H1 (cell line): ENCODE results near the gene NBAS. TPM values are rescaled to one million over a fixed set of nuclear protein-coding genes. Genes with fewer than 3 reads are reported as not detected.
A peak's percentile ranks its signal among the peaks of the same experiment; 100 is the strongest.

Experiments used
- CTCF ChIA-PET: fragments of 300-600 bp; sonication (Branson Sonifier 250); formaldehyde crosslinking; loops from one replicate; lab custom pipeline; 2021; ENCODE audit not compliant: partially characterized antibody; lab: Charles Lee
- POLR2A ChIA-PET: fragments of 300-600 bp; sonication (Branson Sonifier 250); formaldehyde crosslinking; loops from one replicate; lab custom pipeline; 2021; ENCODE audit warnings: inconsistent platforms; ENCODE audit not compliant: partially characterized antibody; lab: Charles Lee
- DNase-seq, 2 experiments: peaks; one replicate each; pipeline versions ENCODE4 v3.0.0 to v3.0.0-alpha.2; 2010 to 2022; ENCODE audit warnings: low spot score in 2 of 2, low read depth in 1 of 2, mixed read lengths in 1 of 2
- FAIRE-seq: peaks from 2 replicates; lab custom pipeline; 2011; peaks lifted over from hg19 to GRCh38; lab: Jason Lieb, UNC
- H2AFZ ChIP-seq: 2 replicates; pipeline ENCODE4 v1.8.1; 2012; ENCODE audit warnings: low read length, inconsistent platforms
- H2AK5ac ChIP-seq: 2 replicates; pipeline ENCODE4 v1.6.1; 2013; ENCODE audit warnings: low read depth, low read length
- H2BK120ac ChIP-seq: replicated peaks from 2 replicates; pipeline ENCODE3; 2013; ENCODE audit warnings: low read depth, low read length, inconsistent platforms
- H2BK12ac ChIP-seq: 2 replicates; pipeline ENCODE4 v1.6.1; 2013; ENCODE audit warnings: low read depth, low read length
- H2BK15ac ChIP-seq: 2 replicates; pipeline ENCODE4 v1.6.1; 2013; ENCODE audit warnings: low read length
- H2BK20ac ChIP-seq: 2 replicates; pipeline ENCODE4 v1.6.1; 2013; ENCODE audit warnings: low read length
- H2BK5ac ChIP-seq: 2 replicates; pipeline ENCODE4 v1.6.1; 2013; ENCODE audit warnings: low read depth, low read length
- H3K14ac ChIP-seq: 2 replicates; pipeline ENCODE4 v1.6.1; 2013; ENCODE audit warnings: inconsistent platforms; ENCODE audit not compliant: insufficient read length
- H3K18ac ChIP-seq: 2 replicates; pipeline ENCODE4 v1.6.1; 2013; ENCODE audit warnings: low read length; ENCODE audit errors: extremely low read depth
- H3K23ac ChIP-seq: 2 replicates; pipeline ENCODE4 v1.6.1; 2013; ENCODE audit warnings: inconsistent platforms; ENCODE audit not compliant: insufficient read length
- H3K23me2 ChIP-seq: 2 replicates; pipeline ENCODE4 v1.6.1; 2013; ENCODE audit warnings: low read depth, low read length
- H3K27ac ChIP-seq: 2 replicates; pipeline ENCODE4 v1.6.1; 2011; ENCODE audit warnings: low read depth, low read length, inconsistent platforms
- H3K27me3 ChIP-seq, 4 experiments: replicated peaks in 1 of 4; 1 replicate in 1 of 4; 2 replicates in 3 of 4; pipeline versions ENCODE4 v1.6.1 to v1.8.1; 2011 to 2013; ENCODE audit warnings: low read length in 3 of 4, mild to moderate bottlenecking in 3 of 4, inconsistent platforms in 2 of 4, mixed read lengths in 2 of 4, moderate library complexity in 1 of 4; ENCODE audit not compliant: control insufficient read depth in 3 of 4, insufficient read depth in 3 of 4; ENCODE audit errors: extremely low read depth in 1 of 4
- H3K36me3 ChIP-seq, 4 experiments: 2 replicates each; pipeline versions ENCODE4 v1.6.1 to v1.8.1; 2011 to 2013; ENCODE audit warnings: mild to moderate bottlenecking in 4 of 4, low read length in 3 of 4, moderate library complexity in 2 of 4, control low read depth in 1 of 4, inconsistent platforms in 1 of 4; ENCODE audit not compliant: insufficient read depth in 4 of 4, control insufficient read depth in 2 of 4
- H3K4ac ChIP-seq: replicated peaks from 2 replicates; pipeline ENCODE3; 2013; ENCODE audit warnings: low read length, low read depth, mixed read lengths, inconsistent platforms; ENCODE audit not compliant: insufficient read length
- H3K4me1 ChIP-seq, 4 experiments: replicated peaks in 1 of 4; 1 replicate in 1 of 4; 2 replicates in 3 of 4; pipeline versions ENCODE4 v1.6.1 to v1.8.1; 2011 to 2013; ENCODE audit warnings: low read length in 3 of 4, inconsistent platforms in 2 of 4, mixed read lengths in 1 of 4; ENCODE audit not compliant: insufficient read depth in 4 of 4, control insufficient read depth in 3 of 4
- H3K4me2 ChIP-seq, 2 experiments: 2 replicates each; pipeline versions ENCODE4 v1.6.1 to v1.8.1; 2011 to 2013; ENCODE audit warnings: low read depth in 2 of 2, low read length in 2 of 2, control low read depth in 1 of 2, inconsistent platforms in 1 of 2, mild to moderate bottlenecking in 1 of 2; ENCODE audit not compliant: insufficient read depth in 1 of 2
- H3K4me3 ChIP-seq, 4 experiments: fragments of 200-600, 300-600 bp in 1 of 4; sonication (generic), shearing (Covaris generic), sonication (Bioruptor Twin) in 1 of 4; 2 replicates each; pipeline versions ENCODE4 v1.5.1 to v1.8.1; 2011 to 2016; ENCODE audit warnings: low read length in 4 of 4, low read depth in 3 of 4, control low read depth in 2 of 4, inconsistent platforms in 2 of 4, mild to moderate bottlenecking in 2 of 4, mixed read lengths in 1 of 4, moderate library complexity in 1 of 4; ENCODE audit not compliant: insufficient read depth in 2 of 4; ENCODE audit errors: extremely low read depth in 1 of 4
- H3K56ac ChIP-seq: replicated peaks from 2 replicates; pipeline ENCODE3; 2013; ENCODE audit warnings: low read depth, mild to moderate bottlenecking, mixed read lengths, low read length, inconsistent platforms; ENCODE audit not compliant: insufficient read length
- H3K79me1 ChIP-seq: 2 replicates; pipeline ENCODE4 v1.6.1; 2013; ENCODE audit warnings: low read depth, low read length, control low read depth
- H3K79me2 ChIP-seq, 2 experiments: 2 replicates each; pipeline versions ENCODE4 v1.6.1 to v1.8.1; 2012 to 2013; ENCODE audit warnings: low read length in 2 of 2, mild to moderate bottlenecking in 2 of 2, inconsistent platforms in 1 of 2; ENCODE audit not compliant: insufficient read depth in 2 of 2, control insufficient read depth in 1 of 2
- H3K9ac ChIP-seq, 4 experiments: replicated peaks in 1 of 4; 1 replicate in 1 of 4; 2 replicates in 3 of 4; pipeline versions ENCODE4 v1.6.1 to v1.8.1; 2011 to 2013; ENCODE audit warnings: low read depth in 3 of 4, low read length in 3 of 4, control low read depth in 2 of 4, mild to moderate bottlenecking in 2 of 4, moderate library complexity in 2 of 4, inconsistent platforms in 1 of 4; ENCODE audit errors: extremely low read depth in 1 of 4
- H3K9me3 ChIP-seq, 2 experiments: 2 replicates each; pipeline versions ENCODE4 v1.6.1 to v1.8.1; 2012 to 2013; ENCODE audit warnings: mild to moderate bottlenecking in 2 of 2, moderate library complexity in 2 of 2, control low read depth in 1 of 2, inconsistent platforms in 1 of 2, low read depth in 1 of 2, low read length in 1 of 2, mixed read lengths in 1 of 2; ENCODE audit not compliant: insufficient read depth in 2 of 2
- H4K20me1 ChIP-seq, 2 experiments: replicated peaks in 1 of 2; 2 replicates each; pipeline versions ENCODE3 to v1.8.1; 2011 to 2013; ENCODE audit warnings: inconsistent platforms in 2 of 2, low read length in 2 of 2, mild to moderate bottlenecking in 1 of 2; ENCODE audit not compliant: insufficient read depth in 2 of 2, control insufficient read depth in 1 of 2
- H4K5ac ChIP-seq: 2 replicates; pipeline ENCODE4 v1.6.1; 2013; ENCODE audit warnings: low read length, low read depth, mixed read lengths, inconsistent platforms; ENCODE audit not compliant: insufficient read length
- H4K8ac ChIP-seq: 2 replicates; pipeline ENCODE4 v1.8.0; 2013; ENCODE audit warnings: mild to moderate bottlenecking, moderate library complexity, low read length, inconsistent platforms; ENCODE audit not compliant: insufficient read depth; ENCODE audit errors: extremely low read depth
- H4K91ac ChIP-seq: replicated peaks from 2 replicates; pipeline ENCODE3; 2013; ENCODE audit warnings: low read length, mixed read lengths, inconsistent platforms; ENCODE audit not compliant: insufficient read length
- ATF2 ChIP-seq: IDR thresholded peaks from 2 replicates; pipeline ENCODE4 v1.6.1; 2012; ENCODE audit warnings: low read length, inconsistent platforms
- BACH1 ChIP-seq: IDR thresholded peaks from 2 replicates; pipeline ENCODE4 v1.6.1; 2012; ENCODE audit warnings: low read length, improper control_type of control experiment
- MAFK ChIP-seq: IDR thresholded peaks from 2 replicates; pipeline ENCODE4 v1.6.1; 2012; ENCODE audit warnings: low read depth, mild to moderate bottlenecking, improper control_type of control experiment, low read length
- NANOG ChIP-seq: IDR thresholded peaks from 2 replicates; pipeline ENCODE4 v1.6.1; 2011; ENCODE audit warnings: low read length, low read depth, mild to moderate bottlenecking, inconsistent platforms; ENCODE audit not compliant: insufficient read depth, poor library complexity, severe bottlenecking
- PHF8 ChIP-seq: fragments of 200-600 bp; sonication (generic); conservative IDR thresholded peaks from 2 replicates; pipeline ENCODE4 v1.7.1; 2012; ENCODE audit warnings: low read depth, mild to moderate bottlenecking, inconsistent platforms, low read length, moderate library complexity
- SP1 ChIP-seq: IDR thresholded peaks from 2 replicates; pipeline ENCODE4 v1.6.1; 2011; ENCODE audit warnings: low read depth, low read length
- SRF ChIP-seq: IDR thresholded peaks from 2 replicates; pipeline ENCODE4 v1.6.1; 2011; ENCODE audit warnings: mild to moderate bottlenecking, low read depth, low read length, moderate library complexity
- TEAD4 ChIP-seq: IDR thresholded peaks from 2 replicates; pipeline ENCODE4 v1.6.1; 2012; ENCODE audit warnings: low read depth, low read length, inconsistent platforms, mixed read lengths
- WGBS, 2 experiments: shearing (Covaris generic) in 1 of 2; methylation state at CpG; one replicate each; pipeline versions ENCODE4 v1.1.6 to v1.1.7; 2013 to 2015; ENCODE audit warnings: low lambda C conversion rate in 2 of 2, mixed read lengths in 2 of 2, inconsistent platforms in 1 of 2, low coverage in 1 of 2, missing lambda C conversion rate in 1 of 2; ENCODE audit not compliant: insufficient replicate concordance in 2 of 2, insufficient coverage in 1 of 2, insufficient read length in 1 of 2; ENCODE audit errors: extremely low coverage in 1 of 2, missing lambda C conversion rate in 1 of 2; 5-methylcytosine and 5-hydroxymethylcytosine counted together
- polyA plus RNA-seq, 7 experiments: library from polyadenylated mRNA; depleted of rRNA in 3 of 7; stranded (reverse) in 5 of 7; unstranded in 2 of 7; fragments of >200 nt in 5 of 7; fragments of 200-250 nt in 2 of 7; gene quantifications; 1 replicate in 5 of 7; 2 replicates in 1 of 7; 4 replicates in 1 of 7; pipeline versions ENCODE4 v1.2.1 to v1.2.3, GENCODE V29; 2011 to 2013; ENCODE audit warnings: missing spikeins in 2 of 7, mixed read lengths in 2 of 7
- total RNA-seq: library from RNA; stranded (reverse); fragmentation: NEBNext Ultra II Directional; extraction: Animal tissue kit (Norgen Biotek cat#: 25700); gene quantifications from 2 replicates; pipeline ENCODE4 v1.2.1, GENCODE V29; 2021

NBAS gene
- total and polyA plus RNA-seq, 2 of the 8 experiments (the other 6 are each of a cell fraction or from before 2014, with no cell fraction given): 19.6 to 34.8 TPM

GRCh38 chr2:15357922-15358321, 203.2 kb downstream of the NBAS start:
- Histone ChIP-seq H2AK5ac (peak overlapping the region; percentile 53; the same call in 1 of the 2 replicates), H3K4ac (no peak overlapping the region), H3K79me2 (no peaks in the 10 kb centered on the region), H2BK12ac (peak overlapping the region; percentile 80; the same call in 1 of the 2 replicates), H3K4me3 (no peak overlapping the region), H3K9me3 (no peaks in the 10 kb centered on the region), H2BK5ac (no peak overlapping the region), H3K79me1 (no peaks in the 10 kb centered on the region), H3K14ac (no peak overlapping the region), H3K4me2 (no peak overlapping the region), H4K20me1 (no peaks in the 10 kb centered on the region), H3K23me2 (no peaks in the 10 kb centered on the region; the same call in 1 of the 2 replicates), H2BK15ac (no peak overlapping the region), H3K27me3 (no peaks in the 10 kb centered on the region), H2BK20ac (no peak overlapping the region), H4K5ac (no peak overlapping the region), H3K56ac (no peak overlapping the region), H3K27ac (no peak overlapping the region), H4K8ac (no peak overlapping the region; the same call in 1 of the 2 replicates), H3K4me1 (peaks cover 0 to 7% (median 5%) of the 10 kb centered on the region in 4 experiments; a peak in 5 of 7 replicates), H3K36me3 (no peaks in the 10 kb centered on the region), H3K23ac (no peak overlapping the region), H3K18ac (no peak overlapping the region), H3K9ac (no peak overlapping the region), H2BK120ac (no peak overlapping the region), H2AFZ (no peak overlapping the region), H4K91ac (no peak overlapping the region)
- DNase-seq (no peak), FAIRE-seq (peak; percentile 24)
- CTCF ChIA-PET: no interaction called here
- POLR2A ChIA-PET: no interaction called here
- WGBS, 2 experiments: 73% methylated on average over 5 of the region's 5 CpGs; no CpG with 5 or more reads in 1 of the 2 experiments
- TF ChIP-seq MAFK (no peak), NANOG (no peak), PHF8 (no peak), SRF (no peak), TEAD4 (0 out of 2 replicates have a peak, but pooled peaks have one; percentile 21), SP1 (no peak), ATF2 (no peak), BACH1 (no peak)
